Breast epithelium (tissue), 3 donors: ENCODE results near the gene CEACAM20.

Source experiments
- POLR2A ChIP-seq: fragments of 450-650 bp; IDR thresholded peaks from one replicate; pipeline ENCODE4 v1.6.1; 2016; ENCODE audit warnings: antibody characterized with exemption, mild to moderate bottlenecking, moderate library complexity
- TF ChIP-seq, protein P1 (sequence below), 3 donors: fragments of 450-650 bp; IDR thresholded peaks; one replicate each; pipeline ENCODE4 v1.5.1; 2016 to 2017; ENCODE audit warnings: antibody characterized with exemption in 3 of 3, mild to moderate bottlenecking in 3 of 3, moderate library complexity in 3 of 3

DNA sequence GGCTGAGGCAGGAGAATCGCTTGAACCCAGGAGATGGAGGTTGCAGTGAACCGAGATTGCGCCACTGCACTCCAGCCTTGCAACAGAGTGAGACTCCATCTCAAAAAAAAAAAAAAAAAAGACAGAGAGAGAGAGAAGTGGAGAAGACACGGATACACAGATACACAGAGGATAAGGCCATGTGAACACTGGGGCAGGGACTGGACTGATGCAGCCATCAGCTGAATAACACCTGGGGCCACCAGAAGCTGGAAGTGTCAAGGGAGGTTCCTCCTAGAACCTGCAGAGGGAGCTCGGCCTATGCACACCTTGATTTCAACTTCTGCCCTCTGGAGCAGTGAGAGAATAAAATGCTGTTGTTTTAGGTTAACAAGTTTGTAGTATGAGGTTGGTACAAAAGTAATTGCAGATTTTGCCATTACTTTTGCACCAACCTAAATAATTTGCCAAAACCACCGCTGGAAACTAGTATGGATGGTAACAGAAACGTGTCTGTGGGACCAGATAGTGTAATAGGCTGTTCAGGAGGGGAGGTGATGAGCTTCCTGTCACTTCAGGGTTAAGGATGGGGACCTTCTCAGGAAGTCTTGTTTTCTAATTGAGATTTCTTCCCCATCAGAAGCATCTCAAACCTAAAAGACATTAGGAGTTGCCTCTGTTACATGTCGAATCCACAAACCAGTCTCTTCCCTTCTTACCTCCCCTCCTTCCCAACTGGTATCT, 47.5 kb upstream of the CEACAM20 start:
- TF ChIP-seq, protein P1, sequence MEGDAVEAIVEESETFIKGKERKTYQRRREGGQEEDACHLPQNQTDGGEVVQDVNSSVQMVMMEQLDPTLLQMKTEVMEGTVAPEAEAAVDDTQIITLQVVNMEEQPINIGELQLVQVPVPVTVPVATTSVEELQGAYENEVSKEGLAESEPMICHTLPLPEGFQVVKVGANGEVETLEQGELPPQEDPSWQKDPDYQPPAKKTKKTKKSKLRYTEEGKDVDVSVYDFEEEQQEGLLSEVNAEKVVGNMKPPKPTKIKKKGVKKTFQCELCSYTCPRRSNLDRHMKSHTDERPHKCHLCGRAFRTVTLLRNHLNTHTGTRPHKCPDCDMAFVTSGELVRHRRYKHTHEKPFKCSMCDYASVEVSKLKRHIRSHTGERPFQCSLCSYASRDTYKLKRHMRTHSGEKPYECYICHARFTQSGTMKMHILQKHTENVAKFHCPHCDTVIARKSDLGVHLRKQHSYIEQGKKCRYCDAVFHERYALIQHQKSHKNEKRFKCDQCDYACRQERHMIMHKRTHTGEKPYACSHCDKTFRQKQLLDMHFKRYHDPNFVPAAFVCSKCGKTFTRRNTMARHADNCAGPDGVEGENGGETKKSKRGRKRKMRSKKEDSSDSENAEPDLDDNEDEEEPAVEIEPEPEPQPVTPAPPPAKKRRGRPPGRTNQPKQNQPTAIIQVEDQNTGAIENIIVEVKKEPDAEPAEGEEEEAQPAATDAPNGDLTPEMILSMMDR (IDR thresholded peaks at IDR 0.05) = peak in 2 of 3 donors; percentile 53 to 63
- no peak for TF ChIP-seq POLR2A
